GM18951 (cell line): ENCODE data around the gene TYMP.
"Not testable (repeated sequence)": the region's sequence is repeated elsewhere in the genome, so short reads cannot be mapped to it uniquely, and the experiment has no call there.

Experiments
- POLR2A ChIP-seq: IDR thresholded peaks from 4 replicates; pipeline ENCODE4 v1.6.1; 2011; ENCODE audit warnings: mild to moderate bottlenecking; ENCODE audit not compliant: insufficient read length, insufficient read depth; ENCODE audit errors: extremely low read depth
- in situ Hi-C: fragments of 300-500 bp; cut with MboI; formaldehyde crosslinking; loops from one replicate; pipeline ENCODE4 v1.12.0; 2022; ENCODE audit warnings: low sequenced_read_pairs, mixed read lengths, inconsistent platforms; ENCODE audit not compliant: unreplicated experiment

The TYMP gene

GRCh38 chr22:50527921-50528681 is 1.7 kb downstream of the TYMP start:
- no peak for TF ChIP-seq POLR2A
- in situ Hi-C loops: no loop called here

- TF ChIP-seq POLR2A: peak; percentile 58
- in situ Hi-C loops: no loop called here
Observed at GRCh38 chr22:50526834-50527801, 2.7 kb downstream of the TYMP start.

- in situ Hi-C loops: no loop called here
- TF ChIP-seq POLR2A: no peak
Observed at GRCh38 chr22:50526108-50526833, 3.5 kb downstream of the TYMP start.

GRCh38 chr22:50525858-50526107 is 4.0 kb downstream of the TYMP start:
- TF ChIP-seq POLR2A: no peak
- in situ Hi-C loops: no loop called here

GRCh38 chr22:50525104-50525857 is 4.5 kb downstream of the TYMP start, which contains the start of gene SCO2:
TSS of gene SCO2 (minus strand) at chr22:50525598. CDS start at chr22:50524411, 1,187 bp downstream.
- in situ Hi-C loops: no loop called here
- peak; percentile 91 for TF ChIP-seq POLR2A

GRCh38 chr22:50524676-50525103 is 5.1 kb downstream of the TYMP start:
- TF ChIP-seq POLR2A: no peak
- in situ Hi-C loops: no loop called here

GRCh38 chr22:50523806-50524675 is 5.8 kb downstream of the TYMP start:
- TF ChIP-seq POLR2A: peak; percentile 12
- in situ Hi-C loops: no loop called here

- in situ Hi-C loops: no loop called here
- TF ChIP-seq POLR2A: peak; percentile 15
Observed at GRCh38 chr22:50523458-50523805, 6.4 kb downstream of the TYMP start.

GRCh38 chr22:50522806-50523438 is 6.9 kb downstream of the TYMP start:
- in situ Hi-C loops: no loop called here
- TF ChIP-seq POLR2A: peak; percentile 0

GRCh38 chr22:50522208-50522805 is 7.5 kb downstream of the TYMP start:
- in situ Hi-C loops: no loop called here
- TF ChIP-seq POLR2A: peak; percentile 1

GRCh38 chr22:50521710-50522109 is 8.1 kb downstream of the TYMP start:
- in situ Hi-C loops: no loop called here
- TF ChIP-seq POLR2A: no peak

GRCh38 chr22:50520826-50521453 is 8.9 kb downstream of the TYMP start:
- in situ Hi-C loops: no loop called here
- TF ChIP-seq POLR2A: no peak

- in situ Hi-C loops: not testable (repeated sequence)
Observed at GRCh38 chr22:50520184-50520583, 9.6 kb downstream of the TYMP start.
